DOHH2 (cell line): Measurements from ENCODE around the gene ZNF211.

Source experiments
- H3F3A ChIP-seq: fragments of 200-600 bp; sonication (generic), shearing (Covaris generic); 2 replicates; pipeline ENCODE4 v1.6.0; 2016; ENCODE audit warnings: antibody characterized with exemption, mild to moderate bottlenecking; ENCODE audit not compliant: control insufficient read depth, insufficient read depth
- H3K27ac ChIP-seq: fragments of 200-600 bp; sonication (generic); 2 replicates; pipeline ENCODE4 v1.5.1; 2014; ENCODE audit warnings: low read depth, mild to moderate bottlenecking, low read length, moderate library complexity
- H3K27me3 ChIP-seq: fragments of 200-600 bp; sonication (generic); 2 replicates; pipeline ENCODE4 v1.6.1; 2014; ENCODE audit warnings: mild to moderate bottlenecking, low read length, mixed read lengths; ENCODE audit not compliant: control insufficient read depth
- H3K36me3 ChIP-seq: fragments of 200-600 bp; sonication (generic); 2 replicates; pipeline ENCODE4 v1.6.1; 2014; ENCODE audit warnings: mild to moderate bottlenecking, low read length, moderate library complexity, mixed read lengths; ENCODE audit not compliant: control insufficient read depth
- H3K4me1 ChIP-seq: fragments of 200-600 bp; sonication (generic); 2 replicates; pipeline ENCODE4 v1.6.1; 2014; ENCODE audit warnings: mild to moderate bottlenecking, low read length, mixed read lengths; ENCODE audit not compliant: control insufficient read depth
- H3K4me2 ChIP-seq: fragments of 200-600 bp; sonication (generic); 2 replicates; pipeline ENCODE4 v1.6.0; 2014; ENCODE audit warnings: mild to moderate bottlenecking, low read length, moderate library complexity
- H3K4me3 ChIP-seq: fragments of 200-600 bp; sonication (generic); 2 replicates; pipeline ENCODE4 v1.5.1; 2014; ENCODE audit warnings: mild to moderate bottlenecking, low read length, mixed read lengths
- H3K79me2 ChIP-seq: fragments of 200-600 bp; sonication (generic); 2 replicates; pipeline ENCODE4 v1.6.1; 2014; ENCODE audit warnings: mild to moderate bottlenecking, low read length, mixed read lengths; ENCODE audit not compliant: control insufficient read depth
- H3K9me2 ChIP-seq: fragments of 200-600 bp; sonication (generic); replicated peaks from 2 replicates; pipeline ENCODE4 v1.6.1; 2014; ENCODE audit warnings: mild to moderate bottlenecking, low read length, mixed read lengths; ENCODE audit not compliant: control insufficient read depth
- H3K9me3 ChIP-seq: fragments of 200-600 bp; sonication (generic); 2 replicates; pipeline ENCODE4 v1.6.1; 2014; ENCODE audit warnings: antibody characterized with exemption, low read length, mixed read lengths; ENCODE audit not compliant: control insufficient read depth, insufficient read depth
- H4K20me1 ChIP-seq: fragments of 200-600 bp; sonication (generic); 2 replicates; pipeline ENCODE4 v1.6.0; 2014; ENCODE audit warnings: low read depth, mild to moderate bottlenecking, antibody characterized with exemption, low read length, moderate library complexity; ENCODE audit not compliant: control insufficient read depth, insufficient read depth
- EZH2phosphoT487 ChIP-seq: fragments of 200-600 bp; sonication (generic); IDR thresholded peaks from 2 replicates; pipeline ENCODE4 v1.6.1; 2017; ENCODE audit warnings: borderline replicate concordance, mild to moderate bottlenecking, antibody characterized with exemption, low read length, moderate library complexity, mixed read lengths
- TF ChIP-seq, protein P1 (sequence below): fragments of 200-600 bp; sonication (generic); IDR thresholded peaks from one replicate; pipeline ENCODE4 v1.5.1; 2014; ENCODE audit warnings: antibody characterized with exemption, mild to moderate bottlenecking, low read depth, low read length; ENCODE audit not compliant: poor library complexity, severe bottlenecking

Gene ZNF211

DNA sequence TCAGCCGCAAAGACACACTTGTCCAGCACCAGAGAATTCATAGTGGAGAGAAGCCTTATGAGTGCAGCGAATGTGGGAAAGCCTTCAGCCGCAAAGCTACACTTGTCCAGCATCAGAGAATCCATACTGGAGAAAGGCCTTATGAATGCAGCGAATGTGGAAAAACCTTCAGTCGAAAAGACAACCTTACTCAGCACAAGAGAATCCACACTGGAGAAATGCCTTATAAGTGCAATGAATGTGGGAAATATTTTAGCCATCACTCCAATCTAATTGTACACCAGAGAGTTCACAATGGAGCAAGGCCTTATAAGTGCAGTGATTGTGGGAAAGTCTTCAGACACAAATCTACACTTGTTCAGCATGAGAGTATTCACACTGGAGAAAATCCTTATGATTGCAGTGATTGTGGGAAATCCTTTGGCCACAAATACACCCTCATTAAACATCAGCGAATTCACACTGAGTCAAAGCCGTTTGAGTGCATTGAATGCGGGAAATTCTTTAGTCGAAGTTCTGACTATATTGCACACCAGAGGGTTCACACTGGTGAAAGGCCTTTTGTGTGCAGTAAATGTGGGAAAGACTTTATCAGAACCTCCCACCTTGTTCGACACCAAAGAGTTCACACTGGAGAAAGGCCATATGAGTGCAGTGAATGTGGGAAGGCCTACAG lies 12.2 kb upstream of the ZNF211 start:
- Histone ChIP-seq H3K27me3 (no peaks in the 10 kb centered on the region), H3K4me2 (no peak overlapping the region), H3K79me2 (no peaks in the 10 kb centered on the region), H3K27ac (no peak overlapping the region), H3K4me1 (no peaks in the 10 kb centered on the region), H3K36me3 (peaks cover 39% of the 10 kb centered on the region), H4K20me1 (no peaks in the 10 kb centered on the region), H3K9me2 (no peaks in the 10 kb centered on the region), H3K4me3 (no peak overlapping the region), H3F3A (no peaks in the 10 kb centered on the region), H3K9me3 (peaks cover 65% of the 10 kb centered on the region)
- TF ChIP-seq, protein P1, sequence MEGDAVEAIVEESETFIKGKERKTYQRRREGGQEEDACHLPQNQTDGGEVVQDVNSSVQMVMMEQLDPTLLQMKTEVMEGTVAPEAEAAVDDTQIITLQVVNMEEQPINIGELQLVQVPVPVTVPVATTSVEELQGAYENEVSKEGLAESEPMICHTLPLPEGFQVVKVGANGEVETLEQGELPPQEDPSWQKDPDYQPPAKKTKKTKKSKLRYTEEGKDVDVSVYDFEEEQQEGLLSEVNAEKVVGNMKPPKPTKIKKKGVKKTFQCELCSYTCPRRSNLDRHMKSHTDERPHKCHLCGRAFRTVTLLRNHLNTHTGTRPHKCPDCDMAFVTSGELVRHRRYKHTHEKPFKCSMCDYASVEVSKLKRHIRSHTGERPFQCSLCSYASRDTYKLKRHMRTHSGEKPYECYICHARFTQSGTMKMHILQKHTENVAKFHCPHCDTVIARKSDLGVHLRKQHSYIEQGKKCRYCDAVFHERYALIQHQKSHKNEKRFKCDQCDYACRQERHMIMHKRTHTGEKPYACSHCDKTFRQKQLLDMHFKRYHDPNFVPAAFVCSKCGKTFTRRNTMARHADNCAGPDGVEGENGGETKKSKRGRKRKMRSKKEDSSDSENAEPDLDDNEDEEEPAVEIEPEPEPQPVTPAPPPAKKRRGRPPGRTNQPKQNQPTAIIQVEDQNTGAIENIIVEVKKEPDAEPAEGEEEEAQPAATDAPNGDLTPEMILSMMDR = no peak
- TF ChIP-seq EZH2phosphoT487 = no peak

DNA sequence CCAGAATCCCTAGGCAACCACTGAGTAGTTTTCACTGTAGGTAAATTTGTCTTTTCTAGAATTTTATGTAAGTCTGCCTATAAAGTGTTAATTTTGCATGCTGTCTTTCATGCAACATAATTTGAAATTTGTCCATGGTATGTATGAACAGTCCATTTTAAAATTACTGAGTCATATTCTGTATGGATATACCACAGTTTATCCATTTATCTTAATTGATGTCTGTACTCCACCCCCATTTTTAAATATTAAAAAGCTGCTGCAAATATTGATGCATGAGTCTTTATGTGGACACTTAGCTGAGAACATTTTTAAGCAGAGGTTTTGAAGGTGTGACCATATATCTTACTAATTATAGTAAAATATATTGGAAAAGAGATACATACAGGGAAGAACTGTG lies 9.9 kb upstream of the ZNF211 start:
- Histone ChIP-seq H3K27ac (no peak overlapping the region), H3K79me2 (no peaks in the 10 kb centered on the region), H3F3A (no peaks in the 10 kb centered on the region), H3K4me2 (no peak overlapping the region), H3K27me3 (no peaks in the 10 kb centered on the region), H3K9me2 (no peaks in the 10 kb centered on the region), H3K9me3 (peaks cover 44% of the 10 kb centered on the region), H3K4me3 (no peak overlapping the region), H3K36me3 (peaks cover 30% of the 10 kb centered on the region), H4K20me1 (no peaks in the 10 kb centered on the region), H3K4me1 (no peaks in the 10 kb centered on the region)
- no peak for TF ChIP-seq EZH2phosphoT487
- TF ChIP-seq, protein P1 = no peak

DNA sequence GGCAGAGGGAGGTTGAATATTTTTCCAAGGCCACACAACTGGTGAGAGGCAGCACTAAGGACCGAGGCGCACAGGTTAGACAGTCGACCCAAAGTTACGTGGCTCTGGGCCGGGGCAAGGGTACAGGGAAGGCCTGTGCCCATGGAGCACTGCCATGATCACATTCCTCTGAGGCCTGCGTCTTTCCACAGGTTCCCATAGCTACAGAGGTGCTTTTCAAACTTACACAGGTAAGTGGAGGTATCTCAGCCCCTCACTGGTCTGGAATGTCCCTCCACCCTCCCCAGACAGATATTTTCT lies 814 bp downstream of the ZNF211 start:
- Histone ChIP-seq H3K4me3 (peak overlapping the region; percentile 83), H3K36me3 (no peaks in the 10 kb centered on the region), H3K4me1 (peaks cover 6% of the 10 kb centered on the region), H3K4me2 (peak overlapping the region; percentile 84), H3K9me2 (no peaks in the 10 kb centered on the region), H3F3A (no peaks in the 10 kb centered on the region), H4K20me1 (no peaks in the 10 kb centered on the region), H3K27me3 (no peaks in the 10 kb centered on the region), H3K9me3 (peaks cover 22% of the 10 kb centered on the region), H3K27ac (no peak overlapping the region), H3K79me2 (no peaks in the 10 kb centered on the region)
- TF ChIP-seq, protein P1 = no peak
- no peak for TF ChIP-seq EZH2phosphoT487

DNA sequence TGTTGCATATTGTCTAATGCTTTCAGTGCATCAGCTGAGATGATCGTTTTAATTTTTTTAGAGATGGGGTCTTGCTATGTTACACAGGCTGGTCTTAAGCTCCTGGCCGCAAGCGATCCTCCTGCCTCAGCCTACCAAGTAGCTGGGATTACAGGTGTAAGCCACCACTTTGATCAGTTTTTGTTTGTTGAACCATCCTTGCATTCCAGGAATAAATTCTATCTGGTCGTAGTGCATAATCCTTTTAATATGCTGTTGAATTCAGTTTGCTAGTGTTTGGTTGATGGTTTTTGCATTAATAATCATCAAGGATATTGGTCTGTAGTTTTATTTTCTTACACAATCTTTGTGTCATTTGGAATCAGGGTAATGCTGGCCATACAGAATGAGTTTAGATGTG lies 4.4 kb downstream of the ZNF211 start:
- Histone ChIP-seq H3K4me2 (no peak overlapping the region), H3F3A (no peaks in the 10 kb centered on the region), H4K20me1 (no peaks in the 10 kb centered on the region), H3K27ac (no peak overlapping the region), H3K9me3 (peaks cover 29% of the 10 kb centered on the region), H3K9me2 (no peaks in the 10 kb centered on the region), H3K79me2 (no peaks in the 10 kb centered on the region), H3K4me3 (no peak overlapping the region), H3K4me1 (peaks cover 6% of the 10 kb centered on the region), H3K27me3 (no peaks in the 10 kb centered on the region), H3K36me3 (peaks cover 19% of the 10 kb centered on the region)
- TF ChIP-seq EZH2phosphoT487 = no peak
- TF ChIP-seq, protein P1 = no peak
